ENCODE results near the gene EXD2.
"Not testable (repeated sequence)": the region's sequence is repeated elsewhere in the genome, so short reads cannot be mapped to it uniquely, and the experiment has no call there.

EXD2 gene

DNA sequence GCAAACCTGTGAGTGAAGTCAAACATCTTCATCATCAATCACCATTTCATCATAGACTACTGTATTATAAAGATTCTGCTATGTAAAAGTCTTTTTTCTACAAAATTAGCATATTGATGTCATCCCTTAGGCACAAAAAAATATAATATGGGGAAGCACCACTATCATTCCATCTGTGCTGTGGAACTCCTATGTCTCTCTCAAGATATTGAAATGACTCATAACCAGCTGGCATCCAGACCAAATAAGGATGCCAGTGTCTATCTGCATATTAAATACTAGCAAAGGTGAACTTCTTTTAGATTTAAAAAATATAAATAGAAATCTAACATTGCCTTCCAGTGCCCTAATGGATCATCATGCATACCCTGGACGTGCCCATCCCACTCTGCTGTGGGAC lies 20.5 kb upstream of the EXD2 start:
- H3K36me3 ChIP-seq (ENCODE audit: control insufficient read depth in 4 of 4, insufficient read depth in 4 of 4, low read length in 3 of 4): no peaks in the 10 kb centered on the region
- no peak overlapping the region for H3K4me3 ChIP-seq (ENCODE audit: control insufficient read depth in 1 of 7, extremely low read depth in 1 of 7, insufficient read depth in 4 of 7, low read depth in 2 of 7, low read length in 6 of 7)
- WGBS (ENCODE audit: insufficient coverage): 100% methylated on average over 1 of the region's 1 CpG
- CTCF ChIA-PET: interaction anchor here (1.4 kb wide), 1 partner anchor 20 kb away, joined by 3 read pairs; no protein-coding TSS in a partner anchor
- no peaks in the 10 kb centered on the region for H3K9me3 ChIP-seq (ENCODE audit: control extremely low read depth in 1 of 5, control insufficient read depth in 4 of 5, insufficient read depth in 2 of 5, low read depth in 1 of 5, low read length in 4 of 5)
- H3K4me1 ChIP-seq (ENCODE audit: control extremely low read depth in 1 of 4, control insufficient read depth in 4 of 4, insufficient read depth in 4 of 4, low read length in 3 of 4): no peaks in the 10 kb centered on the region
- H3K27me3 ChIP-seq (replicated peaks in 2 of 5; ENCODE audit: control insufficient read depth in 4 of 5, insufficient read depth in 5 of 5, low read length in 4 of 5): no peaks in the 10 kb centered on the region
- no peak overlapping the region for H3K27ac ChIP-seq (ENCODE audit: insufficient read depth in 1 of 2, low read depth in 1 of 2, low read length in 2 of 2, poor library complexity in 1 of 2, severe bottlenecking in 2 of 2)
- POLR2A ChIA-PET: no interaction called here
- peak in 2 of 3 donors; percentile 15 to 37 for DNase-seq

- no peak for DNase-seq
- no CpG with 5 or more reads among the region's 2 CpGs for WGBS (ENCODE audit: insufficient coverage)
- no peak overlapping the region for H3K27ac ChIP-seq (ENCODE audit: insufficient read depth in 1 of 2, low read depth in 1 of 2, low read length in 2 of 2, poor library complexity in 1 of 2, severe bottlenecking in 2 of 2)
- CTCF ChIA-PET: interaction anchor here (1.5 kb wide), 1 partner anchor 14 kb away, joined by 3 read pairs; no protein-coding TSS in a partner anchor
- POLR2A ChIA-PET: no interaction called here
- no peaks in the 10 kb centered on the region for H3K9me3 ChIP-seq (ENCODE audit: control extremely low read depth in 1 of 5, control insufficient read depth in 4 of 5, insufficient read depth in 2 of 5, low read depth in 1 of 5, low read length in 4 of 5)
- H3K36me3 ChIP-seq (ENCODE audit: control insufficient read depth in 4 of 4, insufficient read depth in 4 of 4, low read length in 3 of 4): no peaks in the 10 kb centered on the region
- H3K4me3 ChIP-seq (ENCODE audit: control insufficient read depth in 1 of 7, extremely low read depth in 1 of 7, insufficient read depth in 4 of 7, low read depth in 2 of 7, low read length in 6 of 7): no peak overlapping the region
- no peaks in the 10 kb centered on the region for H3K4me1 ChIP-seq (ENCODE audit: control extremely low read depth in 1 of 4, control insufficient read depth in 4 of 4, insufficient read depth in 4 of 4, low read length in 3 of 4)
- no peaks in the 10 kb centered on the region for H3K27me3 ChIP-seq (replicated peaks in 2 of 5; ENCODE audit: control insufficient read depth in 4 of 5, insufficient read depth in 5 of 5, low read length in 4 of 5)
Measured at GRCh38 chr14:69171569-69171968, 19.7 kb upstream of the EXD2 start.

DNA sequence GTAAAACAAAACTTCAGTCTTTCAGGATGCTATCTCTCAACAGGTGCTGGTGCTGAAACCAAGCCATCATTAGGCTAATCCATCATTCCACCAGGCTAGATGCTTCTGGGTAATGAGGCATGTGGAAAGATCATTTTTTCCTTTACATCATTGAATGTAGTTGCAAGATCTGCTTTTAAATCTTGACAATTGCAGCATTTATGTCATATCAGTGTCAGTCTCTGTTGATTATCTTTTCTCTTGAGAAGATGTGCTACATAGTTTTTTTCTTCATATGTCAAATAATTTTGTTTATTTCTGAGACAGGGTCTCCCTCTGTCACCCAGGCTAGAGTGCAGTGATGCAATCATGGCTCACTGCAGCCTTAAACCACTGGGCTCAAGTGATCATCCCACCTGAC lies 16.2 kb upstream of the EXD2 start:
- Histone ChIP-seq H3K27me3 (replicated peaks in 2 of 5; ENCODE audit: control insufficient read depth in 4 of 5, insufficient read depth in 5 of 5, low read length in 4 of 5) (no peaks in the 10 kb centered on the region), H3K4me1 (ENCODE audit: control extremely low read depth in 1 of 4, control insufficient read depth in 4 of 4, insufficient read depth in 4 of 4, low read length in 3 of 4) (no peaks in the 10 kb centered on the region), H3K4me3 (ENCODE audit: control insufficient read depth in 1 of 7, extremely low read depth in 1 of 7, insufficient read depth in 4 of 7, low read depth in 2 of 7, low read length in 6 of 7) (no peak overlapping the region), H3K36me3 (ENCODE audit: control insufficient read depth in 4 of 4, insufficient read depth in 4 of 4, low read length in 3 of 4) (no peaks in the 10 kb centered on the region), H3K9me3 (ENCODE audit: control extremely low read depth in 1 of 5, control insufficient read depth in 4 of 5, insufficient read depth in 2 of 5, low read depth in 1 of 5, low read length in 4 of 5) (no peaks in the 10 kb centered on the region), H3K27ac (ENCODE audit: insufficient read depth in 1 of 2, low read depth in 1 of 2, low read length in 2 of 2, poor library complexity in 1 of 2, severe bottlenecking in 2 of 2) (no peak overlapping the region)
- ChIA-PET POLR2A (no interaction called here), CTCF (no interaction called here)
- DNase-seq: no peak

GRCh38 chr14:69181491-69181890 lies 9.8 kb upstream of the EXD2 start:
- ChIA-PET CTCF (interaction anchor here (1.3 to 1.6 kb wide), 2 partner anchors 10 to 31 kb away, joined by 3 to 6 read pairs; partner anchors contain the start of gene EXD2), POLR2A (no interaction called here)
- no peaks in the 10 kb centered on the region for H3K27me3 ChIP-seq (replicated peaks in 2 of 5; ENCODE audit: control insufficient read depth in 4 of 5, insufficient read depth in 5 of 5, low read length in 4 of 5)

DNA sequence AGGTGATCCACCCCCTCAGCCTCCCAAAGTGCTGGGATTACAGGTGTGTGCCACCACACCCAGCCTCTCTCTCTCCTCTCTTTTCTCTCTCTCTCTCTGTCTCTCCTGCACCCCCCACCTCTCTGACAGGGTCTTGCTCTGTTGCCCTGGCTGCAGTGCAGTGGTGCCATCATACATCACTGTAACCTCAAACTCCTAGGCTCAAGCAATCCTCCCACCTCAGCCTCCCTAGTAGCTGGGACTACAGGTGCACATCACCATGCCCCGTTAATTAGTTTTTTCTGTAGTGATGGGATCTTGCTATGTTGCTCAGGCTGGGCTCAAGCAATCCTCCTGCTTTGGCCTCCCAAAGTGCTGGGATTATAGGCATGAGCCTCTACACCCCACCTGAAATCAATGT lies 8.7 kb upstream of the EXD2 start:
- H3K4me1 ChIP-seq (ENCODE audit: control extremely low read depth in 1 of 4, control insufficient read depth in 4 of 4, insufficient read depth in 4 of 4, low read length in 3 of 4); H3K4me3 ChIP-seq (ENCODE audit: control insufficient read depth in 1 of 7, extremely low read depth in 1 of 7, insufficient read depth in 4 of 7, low read depth in 2 of 7, low read length in 6 of 7); DNase-seq; H3K27ac ChIP-seq (ENCODE audit: insufficient read depth in 1 of 2, low read depth in 1 of 2, low read length in 2 of 2, poor library complexity in 1 of 2, severe bottlenecking in 2 of 2); H3K36me3 ChIP-seq (ENCODE audit: control insufficient read depth in 4 of 4, insufficient read depth in 4 of 4, low read length in 3 of 4); CTCF ChIA-PET; H3K9me3 ChIP-seq (ENCODE audit: control extremely low read depth in 1 of 5, control insufficient read depth in 4 of 5, insufficient read depth in 2 of 5, low read depth in 1 of 5, low read length in 4 of 5); POLR2A ChIA-PET; H3K27me3 ChIP-seq (replicated peaks in 2 of 5; ENCODE audit: control insufficient read depth in 4 of 5, insufficient read depth in 5 of 5, low read length in 4 of 5): not testable (repeated sequence)
- WGBS (ENCODE audit: insufficient coverage): no CpG with 5 or more reads among the region's 1 CpG

More at GRCh38 chr14:69181491-69181890, 9.8 kb upstream of the EXD2 start:
- no peak for DNase-seq
- Histone ChIP-seq H3K4me3 (ENCODE audit: control insufficient read depth in 1 of 7, extremely low read depth in 1 of 7, insufficient read depth in 4 of 7, low read depth in 2 of 7, low read length in 6 of 7) (no peak overlapping the region), H3K36me3 (ENCODE audit: control insufficient read depth in 4 of 4, insufficient read depth in 4 of 4, low read length in 3 of 4) (no peaks in the 10 kb centered on the region), H3K27ac (ENCODE audit: insufficient read depth in 1 of 2, low read depth in 1 of 2, low read length in 2 of 2, poor library complexity in 1 of 2, severe bottlenecking in 2 of 2) (no peak overlapping the region), H3K9me3 (ENCODE audit: control extremely low read depth in 1 of 5, control insufficient read depth in 4 of 5, insufficient read depth in 2 of 5, low read depth in 1 of 5, low read length in 4 of 5) (no peaks in the 10 kb centered on the region), H3K4me1 (ENCODE audit: control extremely low read depth in 1 of 4, control insufficient read depth in 4 of 4, insufficient read depth in 4 of 4, low read length in 3 of 4) (peaks cover 0 to 5% (median 0%) of the 10 kb centered on the region in 4 experiments)

GRCh38 chr14:69183735-69184134 lies 7.6 kb upstream of the EXD2 start:
- Histone ChIP-seq H3K36me3 (ENCODE audit: control insufficient read depth in 4 of 4, insufficient read depth in 4 of 4, low read length in 3 of 4) (no peaks in the 10 kb centered on the region), H3K27me3 (replicated peaks in 2 of 5; ENCODE audit: control insufficient read depth in 4 of 5, insufficient read depth in 5 of 5, low read length in 4 of 5) (no peaks in the 10 kb centered on the region), H3K4me3 (ENCODE audit: control insufficient read depth in 1 of 7, extremely low read depth in 1 of 7, insufficient read depth in 4 of 7, low read depth in 2 of 7, low read length in 6 of 7) (no peak overlapping the region), H3K9me3 (ENCODE audit: control extremely low read depth in 1 of 5, control insufficient read depth in 4 of 5, insufficient read depth in 2 of 5, low read depth in 1 of 5, low read length in 4 of 5) (no peaks in the 10 kb centered on the region), H3K27ac (ENCODE audit: insufficient read depth in 1 of 2, low read depth in 1 of 2, low read length in 2 of 2, poor library complexity in 1 of 2, severe bottlenecking in 2 of 2) (no peak overlapping the region), H3K4me1 (ENCODE audit: control extremely low read depth in 1 of 4, control insufficient read depth in 4 of 4, insufficient read depth in 4 of 4, low read length in 3 of 4) (peaks cover 0 to 5% (median 0%) of the 10 kb centered on the region in 4 experiments)
- CTCF ChIA-PET: no interaction called here
- 100% methylated on average over 2 of the region's 4 CpGs for WGBS (ENCODE audit: insufficient coverage)
- DNase-seq: peak in 2 of 3 donors; percentile 22 to 34
- POLR2A ChIA-PET: no interaction called here

- ChIA-PET CTCF (interaction anchor here (0.6 kb wide), 1 partner anchor 48 kb away, joined by 3 read pairs; no protein-coding TSS in a partner anchor), POLR2A (no interaction called here)
- no peak overlapping the region for H3K27ac ChIP-seq (ENCODE audit: insufficient read depth in 1 of 2, low read depth in 1 of 2, low read length in 2 of 2, poor library complexity in 1 of 2, severe bottlenecking in 2 of 2)
- 100% methylated on average over 2 of the region's 2 CpGs for WGBS (ENCODE audit: insufficient coverage)
- no peaks in the 10 kb centered on the region for H3K27me3 ChIP-seq (replicated peaks in 2 of 5; ENCODE audit: control insufficient read depth in 4 of 5, insufficient read depth in 5 of 5, low read length in 4 of 5)
- no peaks in the 10 kb centered on the region for H3K36me3 ChIP-seq (ENCODE audit: control insufficient read depth in 4 of 4, insufficient read depth in 4 of 4, low read length in 3 of 4)
- H3K4me3 ChIP-seq (ENCODE audit: control insufficient read depth in 1 of 7, extremely low read depth in 1 of 7, insufficient read depth in 4 of 7, low read depth in 2 of 7, low read length in 6 of 7): no peak overlapping the region
- H3K9me3 ChIP-seq (ENCODE audit: control extremely low read depth in 1 of 5, control insufficient read depth in 4 of 5, insufficient read depth in 2 of 5, low read depth in 1 of 5, low read length in 4 of 5): no peaks in the 10 kb centered on the region
- peaks cover 0 to 10% (median 6%) of the 10 kb centered on the region in 4 experiments for H3K4me1 ChIP-seq (ENCODE audit: control extremely low read depth in 1 of 4, control insufficient read depth in 4 of 4, insufficient read depth in 4 of 4, low read length in 3 of 4)
- peak in 1 of 3 donors; percentile 24 for DNase-seq
Measured at GRCh38 chr14:69190191-69190590, 1.1 kb upstream of the EXD2 start.

All from common myeloid progenitor, CD34-positive (primary cell).